Measurements from ENCODE around the gene RNF215.
"Not testable (repeated sequence)": the region's sequence is repeated elsewhere in the genome, so short reads cannot be mapped to it uniquely, and the experiment has no call there.

RNF215 gene

GRCh38 chr22:30420347-30421125, 33.3 kb upstream of the RNF215 start:
- no peak for DNase-seq

GRCh38 chr22:30416837-30417236, 29.6 kb upstream of the RNF215 start:
- no peak for DNase-seq

- DNase-seq: no peak
Measured at GRCh38 chr22:30416403-30416802, 29.2 kb upstream of the RNF215 start.

- DNase-seq: no peak
Measured at GRCh38 chr22:30414525-30415047, 27.4 kb upstream of the RNF215 start.

GRCh38 chr22:30413745-30414524, 26.7 kb upstream of the RNF215 start:
- DNase-seq: no peak

GRCh38 chr22:30413001-30413400, 25.8 kb upstream of the RNF215 start:
- no peak for DNase-seq

DNA sequence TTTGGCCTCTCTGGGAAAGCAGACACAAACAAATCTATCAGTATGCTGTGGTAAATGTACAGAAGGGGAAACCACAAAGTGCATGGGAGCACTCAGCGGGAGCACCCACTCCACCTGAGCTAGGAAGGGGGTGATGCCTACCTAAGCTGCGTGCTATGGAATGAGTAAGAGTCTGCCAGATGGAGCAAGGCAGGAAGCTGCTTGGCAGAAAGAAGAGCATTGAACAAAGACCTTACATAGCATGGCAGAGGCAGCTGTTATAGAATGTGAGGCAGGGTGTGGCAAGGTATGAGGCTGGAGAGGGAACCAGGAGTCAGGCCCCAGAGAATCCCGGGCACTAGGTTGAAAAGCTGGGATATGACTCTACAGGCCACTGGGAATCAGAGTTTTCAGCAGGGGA, 24.6 kb upstream of the RNF215 start:
- DNase-seq: no peak

DNA sequence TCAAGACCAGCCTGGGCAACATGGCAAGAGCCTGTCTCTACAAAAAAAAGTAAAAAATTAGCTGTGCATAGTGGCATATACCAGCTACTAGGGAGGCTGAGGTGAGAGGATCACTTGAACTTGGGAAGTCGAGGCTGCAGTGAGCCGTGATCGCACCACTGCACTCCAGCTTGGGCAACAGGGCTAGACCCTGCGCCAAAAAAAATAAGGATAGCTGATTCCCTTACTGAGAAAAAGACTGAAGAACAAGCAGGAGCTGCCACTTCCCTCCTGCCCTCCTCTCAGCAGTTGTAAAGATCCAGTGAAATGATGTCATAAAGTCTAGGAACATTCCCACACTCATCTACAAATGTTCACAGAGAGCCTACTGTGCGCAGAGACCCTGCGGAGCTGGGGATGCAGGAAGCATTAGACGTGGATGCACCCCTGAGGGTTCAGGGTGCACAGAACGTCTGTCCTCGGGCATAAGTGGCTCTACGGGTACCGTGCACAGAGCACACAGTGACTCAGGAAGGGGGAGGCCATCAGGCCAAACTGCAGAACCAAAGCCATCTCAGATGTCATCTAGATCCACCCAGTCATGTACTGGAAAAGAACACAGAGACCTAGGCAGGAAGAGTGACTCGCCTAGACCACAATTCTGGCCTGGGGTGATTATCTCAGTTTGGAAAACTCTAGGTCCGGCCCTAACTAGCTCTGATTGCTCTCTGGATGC, 21.3 kb upstream of the RNF215 start:
- no peak for DNase-seq

- no peak for DNase-seq
Measured at GRCh38 chr22:30406400-30406799, 19.2 kb upstream of the RNF215 start.

DNA sequence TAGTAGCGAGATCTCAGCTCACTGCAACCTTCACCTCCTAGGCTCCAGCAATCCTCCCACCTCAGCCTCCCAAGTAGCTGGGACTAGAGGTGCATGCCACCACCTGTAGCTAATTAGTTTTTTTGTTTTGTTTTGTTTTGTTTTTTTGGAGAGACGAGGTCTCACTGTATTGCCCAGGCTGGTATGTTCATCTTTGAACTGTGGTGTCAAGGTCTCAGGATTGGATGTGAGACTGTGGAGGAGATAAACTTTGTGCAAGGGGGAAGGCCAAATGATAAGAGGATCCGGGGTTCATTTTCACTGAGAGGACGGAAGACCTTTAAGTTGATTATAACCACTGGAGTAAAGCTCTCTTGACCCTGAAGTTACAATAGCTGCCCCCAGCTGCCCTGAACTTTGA, 18.5 kb upstream of the RNF215 start:
- DNase-seq: no peak

GRCh38 chr22:30404307-30404706, 17.1 kb upstream of the RNF215 start:
- DNase-seq: no peak

DNA sequence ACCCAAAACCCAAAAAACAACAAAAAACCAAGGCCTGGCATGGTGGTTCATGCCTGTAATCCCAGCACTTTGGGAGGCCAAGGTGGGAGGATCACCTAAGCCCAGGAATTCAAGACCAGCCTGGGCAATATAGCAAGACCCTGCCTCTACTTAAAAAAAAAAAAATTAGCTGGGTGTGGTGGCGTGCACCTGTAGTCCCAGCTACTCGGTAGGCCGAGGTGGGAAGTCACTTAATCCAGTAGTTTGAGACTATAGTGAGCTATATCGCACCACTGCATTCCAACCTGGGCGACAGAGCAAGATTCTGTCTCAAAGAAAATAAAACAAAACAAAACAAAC, 15.5 kb upstream of the RNF215 start:
- DNase-seq: not testable (repeated sequence)

- DNase-seq: no peak
Measured at GRCh38 chr22:30402028-30402765, 15.0 kb upstream of the RNF215 start.

- DNase-seq: not testable (repeated sequence)
Measured at GRCh38 chr22:30401024-30401423, 13.8 kb upstream of the RNF215 start.

GRCh38 chr22:30400159-30400558, 12.9 kb upstream of the RNF215 start:
- no peak for DNase-seq

- no peak for DNase-seq
Measured at GRCh38 chr22:30399718-30400117, 12.5 kb upstream of the RNF215 start.

DNA sequence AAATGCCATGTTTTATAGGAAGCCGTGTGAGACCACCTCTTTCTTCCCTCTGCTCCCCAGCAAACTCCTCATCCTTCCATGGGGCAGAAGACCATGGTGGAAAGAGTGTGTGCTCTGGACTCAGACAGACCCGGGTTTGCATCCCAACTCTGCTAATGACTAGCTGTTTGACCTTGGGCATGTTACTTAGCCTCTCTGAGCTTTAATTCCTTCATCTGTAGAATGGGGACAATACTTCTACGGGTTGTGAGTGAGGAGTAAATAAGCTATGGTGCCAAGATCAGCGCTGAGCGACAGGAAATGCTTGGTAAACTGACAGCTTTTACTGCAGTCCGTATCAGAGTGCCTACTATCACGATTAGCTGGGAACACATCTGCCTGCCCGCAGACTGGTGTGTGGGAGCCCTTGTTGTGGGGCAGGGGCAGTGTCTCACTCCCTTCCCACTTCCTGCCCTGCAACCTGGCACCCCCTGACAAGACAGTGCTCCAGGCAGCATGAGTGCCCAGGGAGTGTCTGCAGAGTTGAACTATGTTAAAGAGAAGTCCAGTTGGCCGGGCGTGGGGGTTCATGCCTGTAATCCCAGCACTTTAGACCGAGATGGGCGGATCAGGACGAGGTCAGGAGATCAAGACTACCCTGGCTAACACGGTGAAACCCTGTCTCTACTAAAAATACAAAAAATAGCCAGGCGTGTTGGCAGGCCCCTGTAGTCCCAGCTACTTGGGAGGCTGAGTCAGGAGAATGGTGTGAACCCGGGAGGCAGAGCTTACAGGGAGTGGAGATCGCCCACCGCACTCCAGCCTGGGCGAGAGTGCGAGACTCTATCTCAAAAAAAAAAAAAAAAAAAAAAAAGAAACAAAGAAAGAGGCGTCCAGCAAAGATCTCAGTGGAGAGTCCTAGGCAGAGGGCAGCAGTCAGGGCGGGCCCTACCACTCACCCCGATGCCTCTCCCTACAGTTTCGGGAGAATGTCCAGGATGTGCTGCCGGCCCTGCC, 11.8 kb upstream of the RNF215 start:
- DNase-seq: peak; percentile 8

DNA sequence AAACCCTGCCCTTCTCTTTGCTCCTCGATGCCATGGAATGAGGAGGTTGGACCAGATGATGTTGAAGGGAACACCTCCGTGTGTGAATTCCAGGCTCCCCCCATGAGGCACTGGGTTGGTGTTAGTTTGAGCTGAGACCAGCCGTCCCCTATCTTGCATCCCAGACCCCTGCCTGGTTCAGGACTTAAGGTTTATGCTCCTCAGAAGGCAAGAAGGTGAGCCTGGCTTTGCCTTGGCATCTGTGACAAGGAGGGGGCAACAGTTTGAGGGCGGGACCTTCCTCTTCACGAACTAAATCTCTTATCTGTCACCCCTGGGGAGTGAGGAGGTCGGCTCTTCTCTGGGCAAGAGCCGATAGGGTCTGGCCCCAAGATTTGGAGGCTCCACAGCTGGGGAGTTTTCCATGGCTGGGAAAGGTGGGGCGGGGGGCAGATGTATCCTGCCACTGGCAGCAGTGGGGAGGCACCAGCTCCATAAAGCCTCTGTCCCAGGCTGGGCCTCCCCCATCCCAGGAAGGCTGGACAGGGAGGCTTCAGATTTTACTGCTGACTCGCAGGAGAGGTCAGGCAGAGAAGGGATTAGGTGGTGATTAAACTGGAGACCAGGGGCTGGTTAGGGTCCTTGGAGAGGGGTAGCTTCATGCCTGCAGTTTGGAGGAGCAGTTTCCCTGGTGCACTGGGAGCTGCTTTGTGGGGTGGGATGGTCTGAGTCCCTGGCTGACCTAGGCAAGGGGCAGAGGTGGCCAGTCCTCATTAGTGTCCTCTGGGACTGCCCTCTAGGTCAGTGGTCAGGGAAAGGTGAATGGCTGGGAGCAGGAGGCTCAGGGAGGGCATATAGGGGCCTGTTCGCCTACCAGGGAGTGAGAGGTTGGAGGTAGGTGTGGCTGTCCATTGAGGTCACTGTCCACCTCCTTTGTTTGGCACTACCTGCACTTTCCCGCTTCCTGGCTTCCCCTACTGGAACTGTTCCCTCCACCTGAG, 10.7 kb upstream of the RNF215 start:
- no peak for DNase-seq

- DNase-seq: peak; percentile 59
Measured at GRCh38 chr22:30396871-30397655, 9.9 kb upstream of the RNF215 start, which contains the start of gene SEC14L2. Gene SEC14L2, plus strand, starts transcription at chr22:30397018. Its CDS starts 99 bp downstream, at chr22:30397117.

Data from CD4-positive, alpha-beta T cell treated with Interleukin-10 for 1 hour (primary cell).